HG03139 (cell line): ENCODE data around the gene C20orf96.
"Not testable (repeated sequence)": the region's sequence is repeated elsewhere in the genome, so short reads cannot be mapped to it uniquely, and the experiment has no call there.

Source experiments
- ATAC-seq: cut with Tn5 transposase; IDR thresholded peaks from one replicate; pipeline ENCODE4 v1.9.1; 2021; ENCODE audit not compliant: unreplicated experiment

C20orf96 gene

GRCh38 chr20:284172-284571 lies 6.4 kb downstream of the C20orf96 start:
- no peak for ATAC-seq

- no peak for ATAC-seq
Measured at GRCh38 chr20:278607-279571, 11.7 kb downstream of the C20orf96 start.

GRCh38 chr20:278181-278580 lies 12.4 kb downstream of the C20orf96 start:
- no peak for ATAC-seq

- ATAC-seq = no peak
Measured at GRCh38 chr20:277496-277781, 13.1 kb downstream of the C20orf96 start.

GRCh38 chr20:276620-277495 lies 13.7 kb downstream of the C20orf96 start:
- no peak for ATAC-seq

GRCh38 chr20:275791-276190 lies 14.8 kb downstream of the C20orf96 start:
- no peak for ATAC-seq

- ATAC-seq = no peak
Measured at GRCh38 chr20:273884-274283, 16.7 kb downstream of the C20orf96 start.

GRCh38 chr20:272718-273117 lies 17.8 kb downstream of the C20orf96 start:
- ATAC-seq = no peak

GRCh38 chr20:271528-271927 lies 19.0 kb downstream of the C20orf96 start:
- no peak for ATAC-seq

GRCh38 chr20:271069-271468 lies 19.5 kb downstream of the C20orf96 start:
- ATAC-seq = no peak

GRCh38 chr20:270517-270916 lies 20.0 kb downstream of the C20orf96 start:
- ATAC-seq = no peak

- peak; percentile 84 for ATAC-seq
Measured at GRCh38 chr20:266596-267562, 23.7 kb downstream of the C20orf96 start.

GRCh38 chr20:263701-264100 lies 26.8 kb downstream of the C20orf96 start:
- ATAC-seq = no peak

- ATAC-seq = no peak
Measured at GRCh38 chr20:259981-260380, 30.6 kb downstream of the C20orf96 start.

- no peak for ATAC-seq
Measured at GRCh38 chr20:258963-259362, 31.6 kb downstream of the C20orf96 start.

- no peak for ATAC-seq
Measured at GRCh38 chr20:258269-258858, 32.2 kb downstream of the C20orf96 start.

GRCh38 chr20:257419-257818 lies 33.1 kb downstream of the C20orf96 start, which contains the start of gene DEFB132:
TSS of gene DEFB132 (plus strand) at chr20:257724. CDS start at chr20:257779, 55 bp downstream.
- no peak for ATAC-seq

GRCh38 chr20:253447-253846 lies 37.1 kb downstream of the C20orf96 start:
- ATAC-seq = not testable (repeated sequence)

GRCh38 chr20:252801-253200 lies 37.7 kb downstream of the C20orf96 start:
- ATAC-seq = no peak

- ATAC-seq = no peak
Measured at GRCh38 chr20:251354-251753, 39.2 kb downstream of the C20orf96 start.
